ENCODE data around the gene FBXL13. TPM values are rescaled to one million over a fixed set of nuclear protein-coding genes. Genes with fewer than 3 reads are reported as not detected.
"Not testable (repeated sequence)": the region's sequence is repeated elsewhere in the genome, so short reads cannot be mapped to it uniquely, and the experiment has no call there.

FBXL13 gene
- total RNA-seq, 4 donors from 2014 or later = 0.20 to 3.5 (median 1.8) TPM

- no peak overlapping the region for H3K27ac ChIP-seq
- H3K4me1 ChIP-seq = no peaks in the 10 kb centered on the region
- no peak overlapping the region for H3K4me3 ChIP-seq
- TF ChIP-seq CTCF (IDR thresholded peaks at IDR 0.05) (no peak), POLR2A (IDR thresholded peaks at IDR 0.05) (no peak), EP300 (IDR thresholded peaks at IDR 0.05) (no peak)
- H3K36me3 ChIP-seq = peaks cover 0 to 46% (median 3%) of the 10 kb centered on the region in 3 donors
- no peaks in the 10 kb centered on the region for H3K9me3 ChIP-seq
- no peak for DNase-seq (ENCODE audit: low spot score in 2 of 2)
- no peaks in the 10 kb centered on the region for H3K27me3 ChIP-seq
- WGBS, 2 donors = 91% methylated on average over 2 of the region's 2 CpGs
Measured at GRCh38 chr7:103097041-103097440, 22.4 kb upstream of the FBXL13 start.

GRCh38 chr7:103095558-103095957 lies 21.0 kb upstream of the FBXL13 start:
- H3K27me3 ChIP-seq; H3K27ac ChIP-seq; H3K4me3 ChIP-seq; H3K9me3 ChIP-seq; H3K4me1 ChIP-seq; DNase-seq (ENCODE audit: low spot score in 2 of 2): not testable (repeated sequence)
- peaks cover 0 to 54% (median 0%) of the 10 kb centered on the region in 3 donors for H3K36me3 ChIP-seq
- WGBS, 2 donors = 98 to 100% methylated on average over 2 of the region's 2 CpGs

GRCh38 chr7:103094102-103094501 lies 19.5 kb upstream of the FBXL13 start:
- 30 to 34% methylated on average over 3 of the region's 3 CpGs for WGBS, 2 donors
- Histone ChIP-seq H3K4me3 (no peak overlapping the region), H3K4me1 (no peaks in the 10 kb centered on the region), H3K27ac (no peak overlapping the region), H3K27me3 (no peaks in the 10 kb centered on the region), H3K36me3 (peaks cover 0 to 65% (median 0%) of the 10 kb centered on the region in 3 donors), H3K9me3 (no peaks in the 10 kb centered on the region)
- TF ChIP-seq CTCF (IDR thresholded peaks at IDR 0.05) (peak in 1 of 5 experiments; percentile 18), EP300 (IDR thresholded peaks at IDR 0.05) (no peak), POLR2A (IDR thresholded peaks at IDR 0.05) (no peak)
- DNase-seq (ENCODE audit: low spot score in 2 of 2) = no peak

GRCh38 chr7:103093429-103093828 lies 18.8 kb upstream of the FBXL13 start:
- no peak overlapping the region for H3K27ac ChIP-seq
- H3K36me3 ChIP-seq = peaks cover 0 to 72% (median 0%) of the 10 kb centered on the region in 3 donors
- DNase-seq (ENCODE audit: low spot score in 2 of 2) = no peak
- no peaks in the 10 kb centered on the region for H3K27me3 ChIP-seq
- TF ChIP-seq EP300 (IDR thresholded peaks at IDR 0.05) (no peak), CTCF (IDR thresholded peaks at IDR 0.05) (no peak), POLR2A (IDR thresholded peaks at IDR 0.05) (no peak)
- 26 to 44% methylated on average over 1 of the region's 1 CpG for WGBS, 2 donors
- H3K4me1 ChIP-seq = no peaks in the 10 kb centered on the region
- H3K9me3 ChIP-seq = no peaks in the 10 kb centered on the region
- no peak overlapping the region for H3K4me3 ChIP-seq

- not testable (repeated sequence) for H3K9me3 ChIP-seq; H3K4me1 ChIP-seq; H3K4me3 ChIP-seq; DNase-seq (ENCODE audit: low spot score in 2 of 2); H3K27me3 ChIP-seq; H3K27ac ChIP-seq
- H3K36me3 ChIP-seq = peaks cover 0 to 76% (median 6%) of the 10 kb centered on the region in 3 donors
- WGBS, 2 donors = 59 to 68% methylated on average over 4 of the region's 4 CpGs
Measured at GRCh38 chr7:103092321-103092720, 17.7 kb upstream of the FBXL13 start.

- DNase-seq (ENCODE audit: low spot score in 2 of 2) = no peak
- Histone ChIP-seq H3K27me3 (no peaks in the 10 kb centered on the region), H3K36me3 (peaks cover 0 to 45% (median 8%) of the 10 kb centered on the region in 3 donors), H3K4me3 (no peak overlapping the region), H3K27ac (no peak overlapping the region), H3K4me1 (peaks cover 0 to 4% (median 0%) of the 10 kb centered on the region in 4 donors), H3K9me3 (no peaks in the 10 kb centered on the region)
- WGBS, 2 donors = 93 to 96% methylated on average over 3 of the region's 3 CpGs
- no peak for TF ChIP-seq EP300 (IDR thresholded peaks at IDR 0.05)
- no peak for TF ChIP-seq CTCF (IDR thresholded peaks at IDR 0.05)
- no peak for TF ChIP-seq POLR2A (IDR thresholded peaks at IDR 0.05)
Measured at GRCh38 chr7:103083210-103083609, 8.6 kb upstream of the FBXL13 start.
